Urinary bladder (tissue), 4 donors: ENCODE measurements around the gene THYN1. TPM values are rescaled to one million over a fixed set of nuclear protein-coding genes. Genes with fewer than 3 reads are reported as not detected.
"Not testable (repeated sequence)": the region's sequence is repeated elsewhere in the genome, so short reads cannot be mapped to it uniquely, and the experiment has no call there.

Source experiments
- DNase-seq: peaks from one replicate; pipeline ENCODE4 v3.0.0-alpha.2; 2015; ENCODE audit errors: extremely low spot score
- H3K27ac ChIP-seq: one replicate; pipeline ENCODE4 v1.5.1; 2013; ENCODE audit warnings: low read depth, mild to moderate bottlenecking, moderate library complexity
- H3K36me3 ChIP-seq: one replicate; pipeline ENCODE4 v1.6.1; 2013; ENCODE audit warnings: mild to moderate bottlenecking, moderate library complexity; ENCODE audit not compliant: insufficient read depth
- H3K4me1 ChIP-seq: one replicate; pipeline ENCODE4 v1.6.1; 2013; ENCODE audit warnings: mild to moderate bottlenecking, moderate library complexity; ENCODE audit not compliant: insufficient read depth
- H3K4me3 ChIP-seq: one replicate; pipeline ENCODE4 v1.5.1; 2013; ENCODE audit warnings: low read depth, low read length
- WGBS: extraction: QIAGEN DNeasy Blood & Tissue Kit; methylation state at CpG from one replicate; pipeline ENCODE4 v1.1.7; 2013; 5-methylcytosine and 5-hydroxymethylcytosine counted together
- polyA plus RNA-seq: library from polyadenylated mRNA; stranded (reverse); fragments of 200-250 nt; gene quantifications from one replicate; pipeline ENCODE4 v1.2.3, GENCODE V29; 2013
- total RNA-seq: library from RNA; depleted of rRNA; stranded (reverse); fragments of >200 nt; gene quantifications from one replicate; pipeline ENCODE4 v1.2.3, GENCODE V29; 2014
- donor health status: healthy with polysubstance abuse.
- donor health status: healthy.

Gene THYN1
- total and polyA plus RNA-seq, 2 donors: 47.2 to 61.7 TPM

DNA sequence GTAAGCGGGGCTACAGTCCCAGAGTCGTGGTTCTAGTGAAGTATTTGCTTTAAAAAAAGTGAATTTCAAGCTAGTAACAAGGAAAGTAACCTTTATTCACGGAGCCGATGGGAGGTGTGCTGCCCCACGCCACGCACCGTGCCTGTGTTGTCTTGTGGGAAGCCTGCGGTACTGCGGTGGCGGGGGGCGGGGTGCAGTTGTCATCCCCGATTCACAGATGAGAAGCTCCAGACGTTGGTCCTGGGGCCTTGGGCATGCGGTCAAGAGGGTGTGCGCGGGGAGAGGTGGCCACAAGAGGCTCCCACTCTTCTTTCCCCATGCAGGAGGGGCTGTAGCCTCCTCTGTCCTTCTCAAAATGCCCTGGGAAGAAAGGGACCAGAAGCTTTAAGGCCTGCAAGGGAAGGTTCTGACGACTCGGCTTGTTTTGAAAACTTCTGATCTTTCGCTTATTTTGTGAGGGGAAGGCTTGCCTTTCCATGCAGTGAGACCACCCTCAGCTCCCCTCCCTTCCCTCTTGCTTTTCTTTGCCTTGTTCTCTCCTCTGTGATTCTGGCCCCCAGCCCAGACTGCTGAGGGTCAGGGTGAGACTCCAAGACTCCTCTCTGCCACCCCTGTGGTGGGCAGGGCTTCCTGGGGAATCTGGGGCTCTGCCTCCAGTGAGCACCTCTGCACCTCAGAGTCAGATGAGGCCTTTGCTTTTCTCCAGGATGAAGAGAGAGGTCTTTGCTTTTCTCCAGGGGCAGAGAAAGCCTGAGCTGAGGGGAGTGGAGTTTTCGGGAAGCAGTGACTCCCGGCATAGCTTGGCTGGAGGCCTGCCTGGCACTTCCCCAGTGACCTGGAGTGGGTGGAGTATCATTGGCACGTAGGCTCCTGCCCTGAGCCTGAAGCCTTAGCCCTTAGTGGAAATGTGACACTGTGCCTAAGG is 29.2 kb upstream of the THYN1 start:
- DNase-seq: no peak
- H3K36me3 ChIP-seq: no peaks in the 10 kb centered on the region
- H3K27ac ChIP-seq: no peak overlapping the region
- no peaks in the 10 kb centered on the region for H3K4me1 ChIP-seq
- 77% methylated on average over 22 of the region's 22 CpGs for WGBS
- no peak overlapping the region for H3K4me3 ChIP-seq

DNA sequence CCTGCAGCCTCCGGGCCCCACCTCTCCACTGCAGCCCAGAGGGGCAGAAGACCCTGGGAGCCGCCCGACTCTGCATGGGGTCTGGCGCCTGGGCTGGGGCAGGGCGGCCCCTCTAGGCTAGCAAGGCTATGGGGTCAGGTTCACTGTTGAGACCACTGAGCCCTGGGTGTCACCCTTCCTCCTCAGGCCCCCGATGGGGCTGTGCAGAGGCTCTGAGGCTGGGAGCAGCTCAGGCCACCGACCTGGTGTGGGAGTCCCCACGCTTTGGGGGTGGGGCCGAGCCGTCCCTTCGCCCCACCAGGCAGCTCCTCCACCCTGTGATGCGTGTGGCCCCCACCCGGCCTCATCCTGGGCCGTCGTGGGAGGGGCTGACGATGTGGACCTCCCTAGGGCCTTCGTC is 28.5 kb upstream of the THYN1 start:
- H3K27ac ChIP-seq, H3K4me3 ChIP-seq, H3K4me1 ChIP-seq, H3K36me3 ChIP-seq, DNase-seq: not testable (repeated sequence)
- 80% methylated on average over 14 of the region's 17 CpGs for WGBS

GRCh38 chr11:134278356-134278755 is 25.2 kb upstream of the THYN1 start:
- DNase-seq: no peak
- Histone ChIP-seq H3K4me1 (peaks cover 4% of the 10 kb centered on the region), H3K27ac (no peak overlapping the region), H3K36me3 (no peaks in the 10 kb centered on the region), H3K4me3 (no peak overlapping the region)
- WGBS: 92% methylated on average over 4 of the region's 4 CpGs

- peaks cover 4% of the 10 kb centered on the region for H3K4me1 ChIP-seq
- no peak overlapping the region for H3K27ac ChIP-seq
- 18% methylated on average over 36 of the region's 36 CpGs for WGBS
- DNase-seq: no peak
- no peaks in the 10 kb centered on the region for H3K36me3 ChIP-seq
- H3K4me3 ChIP-seq: no peak overlapping the region
Observed at GRCh38 chr11:134277183-134278001, 24.2 kb upstream of the THYN1 start.

DNA sequence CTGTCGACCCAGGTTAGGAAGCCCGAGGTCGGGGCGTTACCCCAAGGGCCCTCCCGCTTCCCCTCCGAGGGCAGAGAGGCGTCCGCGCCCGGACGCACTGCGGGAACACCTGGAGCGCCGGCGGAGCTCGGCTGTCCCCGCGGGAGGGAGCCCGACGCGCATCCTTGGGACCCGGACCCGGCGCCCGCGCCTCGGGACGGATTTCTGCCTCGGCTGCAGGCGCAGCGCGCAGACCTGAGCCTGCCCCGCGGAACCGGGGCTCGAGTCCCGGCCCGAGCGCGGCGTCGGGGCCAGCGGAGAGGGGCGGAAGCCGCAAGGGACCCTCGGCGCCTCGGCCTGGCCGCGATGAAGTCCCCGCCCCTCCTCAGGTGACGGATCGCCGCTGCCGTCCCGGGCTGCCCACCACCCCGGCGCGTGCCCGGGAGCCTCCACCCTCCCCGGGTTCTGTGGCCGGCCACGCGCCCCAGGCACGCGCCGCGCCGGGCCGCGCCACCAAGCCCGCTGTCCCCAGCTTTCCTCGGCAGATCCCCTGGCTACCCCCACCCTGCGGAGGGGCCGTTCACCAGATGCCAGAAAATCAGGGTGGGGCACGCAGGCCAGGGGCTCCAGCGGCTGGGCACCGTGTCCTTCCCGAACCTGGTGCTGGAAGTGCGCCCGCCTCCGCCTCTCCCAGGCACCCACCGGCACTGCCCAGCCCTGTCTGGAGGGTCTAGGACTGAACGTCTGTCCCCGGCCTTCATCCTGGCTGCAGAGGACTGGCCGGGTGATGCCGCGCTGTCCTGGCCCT is 23.4 kb upstream of the THYN1 start:
- Histone ChIP-seq H3K4me3 (peak overlapping the region; percentile 43), H3K4me1 (peaks cover 4% of the 10 kb centered on the region), H3K27ac (no peak overlapping the region), H3K36me3 (no peaks in the 10 kb centered on the region)
- no peak for DNase-seq
- WGBS: 1% methylated on average over 88 of the region's 88 CpGs

GRCh38 chr11:134275534-134276395 is 22.6 kb upstream of the THYN1 start, which contains the start of gene GLB1L3:
TSS of gene GLB1L3 (plus strand) at chr11:134276379. CDS start at chr11:134276741, 362 bp downstream.
- no peak for DNase-seq
- H3K27ac ChIP-seq: no peak within 1 kb of the TSS
- H3K4me3 ChIP-seq: peak within 1 kb of the TSS; percentile 43
- no peaks in the 10 kb centered on the region for H3K36me3 ChIP-seq
- 1% methylated on average over 68 of the region's 68 CpGs for WGBS
- peaks cover 4% of the 10 kb centered on the region for H3K4me1 ChIP-seq

DNA sequence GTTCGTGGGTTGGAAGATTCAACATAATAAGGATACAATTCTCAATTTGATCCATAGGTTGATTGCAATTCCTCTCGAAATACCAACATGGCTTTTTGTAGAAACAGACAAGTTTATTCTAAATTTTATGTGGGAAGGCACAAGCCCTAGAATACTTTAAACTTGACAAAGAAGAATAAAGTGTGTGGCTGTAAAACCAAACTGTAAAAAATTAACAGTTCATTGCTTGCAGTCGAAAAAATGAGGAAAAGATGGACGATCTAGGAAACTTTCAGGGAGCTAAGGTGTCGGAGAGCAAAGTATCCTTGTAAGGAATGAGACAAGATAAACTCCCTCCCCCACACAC is 22.0 kb upstream of the THYN1 start:
- whole genome bisulfite sequencing: 21% methylated on average over 5 of the region's 5 CpGs
- DNase-seq: no peak
- no peak overlapping the region for H3K4me3 ChIP-seq
- H3K36me3 ChIP-seq: no peaks in the 10 kb centered on the region
- peaks cover 4% of the 10 kb centered on the region for H3K4me1 ChIP-seq
- H3K27ac ChIP-seq: no peak overlapping the region

DNA sequence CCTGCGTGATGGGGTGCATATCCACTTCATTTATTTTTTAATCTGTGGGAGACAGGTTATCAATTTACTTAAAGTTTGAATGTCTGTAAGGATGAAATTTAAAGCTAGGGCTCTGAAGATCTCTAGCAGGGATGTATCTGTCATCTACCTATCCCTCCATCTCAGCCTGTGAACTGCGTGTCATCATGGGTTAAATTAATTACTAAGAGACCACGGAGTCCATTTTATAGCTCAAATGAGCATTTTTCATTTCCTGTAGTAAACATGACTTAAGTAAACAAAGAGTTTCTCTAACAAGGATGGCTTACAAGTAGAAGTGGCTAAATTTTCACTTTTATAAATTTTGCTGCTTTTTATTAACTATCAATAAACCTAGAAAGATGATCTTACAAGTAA is 20.2 kb upstream of the THYN1 start:
- Histone ChIP-seq H3K4me1 (peaks cover 4% of the 10 kb centered on the region), H3K27ac (no peak overlapping the region), H3K36me3 (no peaks in the 10 kb centered on the region), H3K4me3 (no peak overlapping the region)
- WGBS: 29% methylated on average over 3 of the region's 3 CpGs
- DNase-seq: no peak

DNA sequence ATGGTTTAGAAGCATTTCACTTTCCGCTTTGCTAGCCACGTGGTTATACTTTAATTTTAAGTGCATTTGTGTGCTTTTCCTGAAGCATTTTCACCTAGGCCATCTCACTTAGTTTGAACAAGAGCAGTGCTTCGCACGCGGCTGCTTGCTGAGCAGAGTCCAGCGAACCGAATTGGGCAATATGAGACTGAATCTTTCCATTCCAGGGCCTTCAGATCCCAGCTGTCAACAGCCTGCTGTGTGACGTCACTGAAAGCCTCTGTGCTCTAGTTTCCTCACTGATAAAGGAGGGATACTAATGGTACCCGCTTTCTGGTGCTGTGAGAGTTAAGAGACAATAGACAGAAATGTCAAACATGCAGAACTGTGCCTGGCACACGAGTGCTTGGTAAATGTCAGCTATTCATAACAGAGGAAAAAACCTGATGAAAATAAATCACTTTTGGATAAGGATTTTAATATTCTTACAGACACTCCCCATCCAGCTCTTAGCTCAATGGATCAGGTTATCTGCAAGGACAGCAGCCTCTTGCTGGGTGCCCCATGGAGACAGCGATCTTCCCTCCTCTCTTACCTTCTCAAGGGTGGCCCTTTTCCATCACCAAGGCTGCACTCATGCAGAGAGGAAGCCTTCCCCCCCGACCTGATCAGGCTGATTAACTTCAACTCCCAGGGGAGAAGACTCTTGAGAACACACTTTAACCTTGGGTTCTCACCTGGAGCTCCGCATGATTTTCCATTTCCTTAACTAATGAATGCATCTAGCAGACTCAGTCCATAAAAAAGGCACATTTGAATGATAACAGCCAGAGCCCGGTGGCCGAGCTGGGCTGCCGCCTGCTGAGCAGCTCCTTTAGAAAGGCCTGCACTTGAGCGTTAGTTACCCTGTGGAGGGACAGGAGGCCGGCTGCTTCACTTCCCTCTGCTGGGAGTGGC is 19.5 kb upstream of the THYN1 start:
- H3K27ac ChIP-seq: no peak overlapping the region
- DNase-seq: no peak
- no peak overlapping the region for H3K4me3 ChIP-seq
- H3K4me1 ChIP-seq: peaks cover 4% of the 10 kb centered on the region
- 24% methylated on average over 18 of the region's 18 CpGs for WGBS
- no peaks in the 10 kb centered on the region for H3K36me3 ChIP-seq

GRCh38 chr11:134271978-134272377 is 18.8 kb upstream of the THYN1 start:
- Histone ChIP-seq H3K4me3 (no peak overlapping the region), H3K4me1 (peaks cover 4% of the 10 kb centered on the region), H3K36me3 (no peaks in the 10 kb centered on the region), H3K27ac (no peak overlapping the region)
- DNase-seq: no peak
- 87% methylated on average over 4 of the region's 4 CpGs for WGBS

DNA sequence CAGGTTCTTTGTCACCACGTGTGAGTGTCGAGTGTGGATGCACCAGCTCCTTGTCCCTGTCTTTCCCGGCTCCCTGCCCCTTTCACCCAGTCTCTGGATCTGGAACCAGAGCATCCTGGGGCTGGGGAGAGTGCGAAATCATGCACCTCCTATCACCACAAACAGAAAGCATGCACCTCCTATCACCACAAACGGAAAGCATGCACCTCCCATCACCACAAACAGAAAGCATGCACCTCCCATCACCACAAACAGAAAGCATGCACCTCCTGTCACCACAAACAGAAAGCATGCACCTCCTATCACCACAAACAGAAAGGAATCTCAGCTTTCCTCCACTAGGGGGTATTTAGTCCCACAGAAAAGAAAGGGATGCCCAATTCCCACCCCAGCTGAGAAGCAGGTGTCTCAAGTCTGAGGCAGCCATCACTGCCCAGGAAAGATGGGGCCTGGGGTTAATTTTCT is 17.1 kb upstream of the THYN1 start:
- WGBS: 41% methylated on average over 5 of the region's 5 CpGs
- no peak for DNase-seq
- no peak overlapping the region for H3K27ac ChIP-seq
- H3K36me3 ChIP-seq: no peaks in the 10 kb centered on the region
- no peak overlapping the region for H3K4me3 ChIP-seq
- no peaks in the 10 kb centered on the region for H3K4me1 ChIP-seq

- Histone ChIP-seq H3K27ac (no peak overlapping the region), H3K36me3 (no peaks in the 10 kb centered on the region), H3K4me3 (no peak overlapping the region), H3K4me1 (no peaks in the 10 kb centered on the region)
- 80% methylated on average over 11 of the region's 11 CpGs for WGBS
- no peak for DNase-seq
Observed at GRCh38 chr11:134267966-134268365, 14.8 kb upstream of the THYN1 start.
